NB4 (cell line): ENCODE measurements around the gene WDR89.

ENCODE experiments used
- DNase-seq: peaks from one replicate; pipeline ENCODE4 v3.0.0; 2010; ENCODE audit warnings: low read depth
- H3K4me3 ChIP-seq: one replicate; pipeline ENCODE4 v1.5.1; 2011; ENCODE audit warnings: mild to moderate bottlenecking, low read depth, low read length, moderate library complexity
- MAX ChIP-seq: IDR thresholded peaks from 2 replicates; pipeline ENCODE4 v1.6.1; 2011; ENCODE audit warnings: low read depth, low read length
- MYC ChIP-seq: IDR thresholded peaks from 2 replicates; pipeline ENCODE4 v1.6.1; 2011; ENCODE audit warnings: low read depth, low read length
- POLR2A ChIP-seq: IDR thresholded peaks from 2 replicates; pipeline ENCODE4 v1.6.1; 2011; ENCODE audit warnings: mild to moderate bottlenecking; ENCODE audit not compliant: insufficient read length; ENCODE audit errors: extremely low read depth
- TF ChIP-seq, protein P1 (sequence below): IDR thresholded peaks from one replicate; pipeline ENCODE4 v1.5.1; 2012; ENCODE audit warnings: low read depth, low read length

WDR89 gene

DNA sequence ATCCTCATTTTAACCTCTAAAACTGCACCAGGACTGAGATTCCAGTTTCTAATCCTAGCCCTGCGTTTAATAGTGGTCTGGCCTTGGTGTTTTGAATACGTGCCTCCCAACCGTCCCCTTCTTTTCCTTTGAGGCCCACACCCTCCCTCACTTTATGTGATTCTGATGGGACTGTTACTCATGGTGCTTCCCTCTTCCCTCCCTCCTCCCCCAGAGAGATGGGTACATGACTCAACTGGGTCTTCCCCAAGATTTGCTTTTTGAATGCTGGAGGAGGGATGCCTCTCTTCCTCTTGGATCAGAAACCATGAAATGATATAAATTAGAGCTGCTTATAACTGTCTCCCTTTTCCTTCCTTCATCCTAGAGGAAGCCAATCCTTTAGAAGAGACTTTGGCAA lies 90.3 kb downstream of the WDR89 start:
- TF ChIP-seq MAX (no peak), MYC (no peak), POLR2A (no peak)
- TF ChIP-seq, protein P1, sequence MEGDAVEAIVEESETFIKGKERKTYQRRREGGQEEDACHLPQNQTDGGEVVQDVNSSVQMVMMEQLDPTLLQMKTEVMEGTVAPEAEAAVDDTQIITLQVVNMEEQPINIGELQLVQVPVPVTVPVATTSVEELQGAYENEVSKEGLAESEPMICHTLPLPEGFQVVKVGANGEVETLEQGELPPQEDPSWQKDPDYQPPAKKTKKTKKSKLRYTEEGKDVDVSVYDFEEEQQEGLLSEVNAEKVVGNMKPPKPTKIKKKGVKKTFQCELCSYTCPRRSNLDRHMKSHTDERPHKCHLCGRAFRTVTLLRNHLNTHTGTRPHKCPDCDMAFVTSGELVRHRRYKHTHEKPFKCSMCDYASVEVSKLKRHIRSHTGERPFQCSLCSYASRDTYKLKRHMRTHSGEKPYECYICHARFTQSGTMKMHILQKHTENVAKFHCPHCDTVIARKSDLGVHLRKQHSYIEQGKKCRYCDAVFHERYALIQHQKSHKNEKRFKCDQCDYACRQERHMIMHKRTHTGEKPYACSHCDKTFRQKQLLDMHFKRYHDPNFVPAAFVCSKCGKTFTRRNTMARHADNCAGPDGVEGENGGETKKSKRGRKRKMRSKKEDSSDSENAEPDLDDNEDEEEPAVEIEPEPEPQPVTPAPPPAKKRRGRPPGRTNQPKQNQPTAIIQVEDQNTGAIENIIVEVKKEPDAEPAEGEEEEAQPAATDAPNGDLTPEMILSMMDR, result no peak
- DNase-seq, result no peak
- no peak overlapping the region for H3K4me3 ChIP-seq

GRCh38 chr14:63547798-63548335 lies 93.8 kb downstream of the WDR89 start:
- TF ChIP-seq MYC, result no peak
- TF ChIP-seq POLR2A, result no peak
- no peak for TF ChIP-seq MAX
- TF ChIP-seq, protein P1, result no peak
- DNase-seq, result no peak
- no peak overlapping the region for H3K4me3 ChIP-seq
